AG09319 (cell line): Measurements from ENCODE around the gene ARMH4.

ENCODE experiments used
- DNase-seq: peaks from one replicate; pipeline ENCODE4 v3.0.0-alpha.2; 2010; ENCODE audit warnings: low read depth; ENCODE audit errors: extremely low read depth
- TF ChIP-seq, protein P1 (sequence below): IDR thresholded peaks from 2 replicates; pipeline ENCODE4 v1.5.1; 2011; ENCODE audit warnings: low read depth, mild to moderate bottlenecking, inconsistent platforms, low read length, moderate library complexity

ARMH4 gene

DNA sequence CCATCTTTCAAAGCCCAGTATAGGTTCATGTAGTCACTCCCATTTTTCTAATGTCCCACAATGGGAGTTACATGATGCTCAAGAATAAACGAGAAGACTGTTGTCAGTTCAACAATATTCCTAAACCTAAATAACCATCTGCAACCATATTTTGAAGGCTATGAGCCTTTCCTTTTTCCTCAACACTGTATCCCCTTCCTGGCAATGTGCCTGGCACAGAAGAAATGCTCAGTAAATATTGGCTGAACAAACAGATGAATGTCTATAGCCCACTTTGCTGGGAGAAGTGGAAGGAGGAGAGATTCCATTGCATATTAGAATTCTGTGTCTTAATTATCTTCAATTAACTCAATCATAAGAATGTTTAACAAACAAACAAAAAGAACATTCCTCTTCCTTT lies 6.1 kb downstream of the ARMH4 start:
- DNase-seq: no peak
- TF ChIP-seq, protein P1, sequence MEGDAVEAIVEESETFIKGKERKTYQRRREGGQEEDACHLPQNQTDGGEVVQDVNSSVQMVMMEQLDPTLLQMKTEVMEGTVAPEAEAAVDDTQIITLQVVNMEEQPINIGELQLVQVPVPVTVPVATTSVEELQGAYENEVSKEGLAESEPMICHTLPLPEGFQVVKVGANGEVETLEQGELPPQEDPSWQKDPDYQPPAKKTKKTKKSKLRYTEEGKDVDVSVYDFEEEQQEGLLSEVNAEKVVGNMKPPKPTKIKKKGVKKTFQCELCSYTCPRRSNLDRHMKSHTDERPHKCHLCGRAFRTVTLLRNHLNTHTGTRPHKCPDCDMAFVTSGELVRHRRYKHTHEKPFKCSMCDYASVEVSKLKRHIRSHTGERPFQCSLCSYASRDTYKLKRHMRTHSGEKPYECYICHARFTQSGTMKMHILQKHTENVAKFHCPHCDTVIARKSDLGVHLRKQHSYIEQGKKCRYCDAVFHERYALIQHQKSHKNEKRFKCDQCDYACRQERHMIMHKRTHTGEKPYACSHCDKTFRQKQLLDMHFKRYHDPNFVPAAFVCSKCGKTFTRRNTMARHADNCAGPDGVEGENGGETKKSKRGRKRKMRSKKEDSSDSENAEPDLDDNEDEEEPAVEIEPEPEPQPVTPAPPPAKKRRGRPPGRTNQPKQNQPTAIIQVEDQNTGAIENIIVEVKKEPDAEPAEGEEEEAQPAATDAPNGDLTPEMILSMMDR: no peak

DNA sequence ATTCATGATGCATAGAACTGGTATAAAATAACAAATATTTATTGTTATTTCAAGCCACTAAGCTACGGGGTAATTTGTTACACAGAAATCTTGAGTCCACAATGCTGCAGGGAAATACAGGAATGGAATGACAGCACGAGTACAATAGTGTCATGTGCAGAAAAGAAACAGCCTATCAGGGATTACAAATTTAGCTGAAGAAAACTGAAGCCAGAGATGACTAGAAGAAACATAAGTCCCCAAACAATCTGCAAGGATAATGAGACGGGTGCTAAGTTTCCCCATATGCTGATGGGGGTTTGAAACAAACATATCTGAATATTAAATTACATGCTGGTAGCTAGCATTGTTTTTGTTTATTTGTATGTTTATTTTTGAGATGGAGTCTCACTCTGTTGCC lies 8.9 kb downstream of the ARMH4 start:
- TF ChIP-seq, protein P1: no peak
- no peak for DNase-seq

DNA sequence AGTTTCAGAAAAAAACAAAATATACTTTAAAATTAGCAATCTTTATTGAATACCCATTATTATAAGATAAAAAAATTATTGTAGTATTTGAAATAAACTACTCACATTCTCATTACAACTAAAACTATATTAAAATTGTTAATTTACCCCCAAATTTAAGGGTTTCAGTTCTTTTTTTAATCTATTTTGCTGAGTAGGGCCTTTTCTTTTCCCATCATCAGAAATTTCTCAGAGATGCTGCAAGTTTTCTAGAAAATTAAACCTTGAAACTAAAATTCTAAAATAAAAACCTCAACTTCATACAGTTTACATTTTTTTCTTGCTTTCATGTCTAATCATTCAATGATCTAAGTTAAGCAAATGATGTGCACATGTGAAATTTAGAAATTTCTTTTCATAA lies 10.1 kb downstream of the ARMH4 start:
- TF ChIP-seq, protein P1: no peak
- no peak for DNase-seq

DNA sequence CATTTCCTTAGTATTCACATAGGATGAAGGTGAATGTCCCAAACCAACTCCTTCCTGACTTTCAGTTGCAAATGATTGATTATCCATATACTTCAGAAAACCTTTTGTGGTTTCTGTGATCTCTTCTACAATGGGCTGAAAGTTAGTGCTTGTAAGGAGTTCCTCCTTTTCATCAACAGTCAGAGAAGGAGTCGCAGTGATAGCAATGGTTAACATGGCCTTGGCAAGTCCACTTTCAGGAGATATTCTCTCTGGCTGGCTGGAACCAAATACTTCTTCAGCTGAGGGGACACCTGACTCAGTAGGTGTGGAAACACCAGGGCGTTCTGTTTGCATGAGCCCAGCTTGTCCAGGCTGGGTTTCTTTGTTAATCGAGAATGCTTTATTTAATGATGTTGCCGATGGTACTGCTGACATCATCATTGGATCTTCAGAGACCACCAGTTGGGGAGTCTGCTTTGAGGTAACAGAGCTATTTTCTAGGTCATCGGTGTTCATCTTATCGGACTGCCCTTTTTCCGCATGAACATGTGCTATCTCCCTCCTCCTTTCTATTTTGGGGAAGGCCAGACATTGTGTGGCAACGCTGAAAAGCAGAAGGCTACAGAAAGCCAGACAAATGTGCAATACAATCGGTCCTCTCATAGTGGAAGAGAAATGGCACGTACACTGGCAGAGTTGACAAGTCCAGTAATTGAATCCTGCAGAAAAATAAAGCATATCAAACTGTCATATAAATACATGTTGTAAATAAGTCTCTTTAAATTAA lies 13.1 kb downstream of the ARMH4 start:
- TF ChIP-seq, protein P1: no peak
- DNase-seq: no peak

DNA sequence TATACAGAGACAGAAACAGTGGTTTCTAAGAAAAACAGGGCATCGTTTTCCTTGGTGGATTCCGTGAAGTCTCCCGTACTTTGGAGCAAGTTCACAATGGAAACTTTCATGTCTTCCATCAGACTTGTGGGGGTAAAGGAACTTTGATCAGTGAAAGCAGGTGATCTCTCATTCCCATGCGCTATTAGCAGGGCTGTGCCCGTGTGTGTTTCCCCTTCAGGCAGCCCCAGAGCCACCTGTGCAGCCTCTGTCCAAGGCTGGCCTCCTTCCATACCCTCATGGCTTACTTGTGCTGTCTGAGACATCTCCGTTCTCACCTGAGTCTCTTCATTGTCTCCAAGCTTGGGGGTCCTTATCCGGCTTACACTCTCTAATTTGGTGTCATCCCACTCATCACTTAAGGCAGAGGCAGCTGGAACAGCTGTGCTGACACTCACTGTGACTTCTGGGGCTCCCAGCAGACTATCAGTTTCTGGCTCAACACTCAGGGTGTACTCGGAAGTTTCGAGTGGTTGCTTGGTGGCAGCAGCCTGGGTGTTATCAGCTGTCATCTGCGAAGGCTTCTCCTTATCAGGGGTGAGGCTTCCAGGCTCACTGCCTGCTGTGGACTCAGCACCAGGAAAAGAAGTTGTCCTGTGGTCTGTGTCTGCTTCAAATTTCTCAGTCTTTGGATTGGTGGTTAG lies 13.8 kb downstream of the ARMH4 start:
- DNase-seq: no peak
- TF ChIP-seq, protein P1: no peak

DNA sequence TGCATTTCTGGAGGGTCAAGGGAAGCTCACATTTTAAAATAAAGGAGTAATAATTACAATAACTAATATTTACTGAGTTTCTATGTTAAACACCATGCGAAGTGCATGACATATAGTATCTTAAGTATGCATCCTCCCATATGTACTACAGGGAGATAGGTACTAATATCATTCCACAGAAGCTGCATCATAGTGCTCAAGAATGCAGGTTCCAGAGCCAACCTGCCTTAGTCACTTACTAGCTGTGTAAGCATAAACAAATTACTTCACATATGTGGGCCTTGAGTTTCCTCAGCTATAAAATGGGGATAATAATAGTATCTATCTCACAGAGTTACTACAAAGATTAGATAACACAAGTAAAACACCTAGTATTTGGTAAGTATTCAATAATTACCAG lies 18.3 kb downstream of the ARMH4 start:
- DNase-seq: no peak
- TF ChIP-seq, protein P1: no peak

DNA sequence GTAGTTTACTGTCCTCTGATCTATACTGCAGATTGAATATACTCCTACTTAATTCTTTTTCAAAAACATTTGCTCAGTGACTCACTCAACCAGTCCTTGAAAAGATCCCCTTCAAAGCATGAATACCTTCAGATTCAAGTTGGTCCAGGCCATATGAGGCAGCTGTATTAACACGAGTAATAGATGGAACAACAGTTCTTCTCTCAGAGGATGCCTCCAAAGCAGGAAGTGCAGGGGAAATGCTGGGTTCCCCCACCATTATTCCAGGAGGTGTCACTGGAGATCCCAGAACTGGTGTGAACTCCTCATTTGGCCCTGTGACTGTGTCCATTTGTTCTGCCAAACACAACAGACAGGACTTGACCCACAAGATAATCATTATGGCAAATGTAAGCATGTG lies 20.6 kb downstream of the ARMH4 start:
- no peak for DNase-seq
- TF ChIP-seq, protein P1: no peak; the same call in 1 of the 2 replicates
